ENCODE data around the gene EXOSC2.
"Not testable (repeated sequence)": the region's sequence is repeated elsewhere in the genome, so short reads cannot be mapped to it uniquely, and the experiment has no call there.

Gene EXOSC2

DNA sequence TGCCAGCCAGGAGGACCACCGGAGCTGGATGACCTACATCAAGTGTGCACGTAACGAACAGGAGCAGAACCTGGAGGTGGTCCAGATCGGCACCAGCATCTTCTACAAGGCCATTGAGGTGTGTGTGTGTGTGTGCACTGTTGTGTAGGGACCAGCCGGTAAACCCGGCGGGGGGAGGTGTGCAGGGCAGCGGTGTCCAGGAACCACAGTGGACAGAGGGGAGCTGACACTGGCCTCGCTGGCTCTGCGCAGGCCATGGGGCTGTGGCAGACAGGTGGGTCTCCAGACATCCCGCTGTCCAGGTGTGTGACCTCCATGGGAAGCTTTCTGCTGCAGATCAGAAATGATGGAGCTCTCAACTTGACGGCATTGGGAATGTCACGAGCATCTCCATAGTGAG lies 25.4 kb upstream of the EXOSC2 start:
- no peak for DNase-seq (ENCODE audit: low spot score)

DNA sequence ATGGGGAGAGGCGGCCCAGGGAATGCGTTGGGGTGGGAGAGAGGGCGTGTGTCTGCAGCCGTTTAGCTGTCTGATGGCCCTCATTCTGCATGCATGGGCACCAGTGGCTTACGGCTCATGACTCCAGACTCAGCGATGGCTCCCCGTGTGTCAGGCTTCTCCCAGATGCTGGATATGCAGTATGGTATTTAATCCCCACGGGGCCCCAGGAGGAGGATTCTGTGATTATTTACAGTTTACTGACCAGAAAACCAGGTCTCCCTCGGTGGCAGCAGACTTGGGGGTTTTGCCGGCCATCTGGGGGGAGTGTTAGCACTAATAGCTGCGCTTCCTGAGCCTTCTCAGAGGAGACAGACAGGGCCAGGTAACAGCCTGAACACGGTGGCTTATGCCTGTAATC lies 24.9 kb upstream of the EXOSC2 start:
- DNase-seq (ENCODE audit: low spot score): no peak

DNA sequence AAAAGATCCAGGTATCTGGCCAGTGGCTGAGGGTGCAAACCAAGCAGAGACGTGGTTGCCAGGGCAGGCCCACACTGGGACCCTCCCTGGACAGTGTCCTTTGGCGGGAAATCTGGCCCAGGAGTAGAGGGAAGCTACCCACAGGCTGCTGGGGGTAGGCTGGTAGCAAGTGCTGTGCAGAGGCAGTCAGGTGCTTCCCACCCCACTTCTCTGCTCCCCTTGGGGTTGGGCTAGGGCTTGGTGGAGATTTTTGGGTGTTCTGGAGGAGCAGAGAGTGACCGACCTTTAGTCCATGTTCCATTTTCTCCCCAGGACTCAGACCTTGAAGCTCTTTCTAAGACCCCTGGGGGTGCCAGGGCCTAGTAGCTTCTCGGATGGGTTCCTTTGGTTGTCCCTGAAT lies 23.6 kb upstream of the EXOSC2 start:
- no peak for DNase-seq (ENCODE audit: low spot score)

DNA sequence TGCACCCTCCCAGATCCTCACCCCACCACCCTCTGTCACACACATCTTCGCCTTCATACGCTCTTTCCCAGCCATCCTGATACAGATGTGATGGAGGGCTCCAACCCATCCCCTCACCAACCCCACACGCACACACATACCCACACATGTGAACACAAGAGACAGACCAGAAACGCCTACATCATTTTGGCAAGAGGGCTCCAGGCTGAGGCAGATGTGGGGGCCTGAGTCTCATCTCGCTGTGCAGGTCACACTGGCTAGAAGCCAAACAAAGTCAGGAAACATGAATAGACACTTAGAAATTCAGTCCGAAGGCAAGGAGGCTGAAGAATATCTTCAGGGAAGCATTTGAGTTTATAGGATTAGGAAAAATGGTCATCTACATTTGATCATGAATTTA lies 22.9 kb upstream of the EXOSC2 start:
- no peak for DNase-seq (ENCODE audit: low spot score)

DNA sequence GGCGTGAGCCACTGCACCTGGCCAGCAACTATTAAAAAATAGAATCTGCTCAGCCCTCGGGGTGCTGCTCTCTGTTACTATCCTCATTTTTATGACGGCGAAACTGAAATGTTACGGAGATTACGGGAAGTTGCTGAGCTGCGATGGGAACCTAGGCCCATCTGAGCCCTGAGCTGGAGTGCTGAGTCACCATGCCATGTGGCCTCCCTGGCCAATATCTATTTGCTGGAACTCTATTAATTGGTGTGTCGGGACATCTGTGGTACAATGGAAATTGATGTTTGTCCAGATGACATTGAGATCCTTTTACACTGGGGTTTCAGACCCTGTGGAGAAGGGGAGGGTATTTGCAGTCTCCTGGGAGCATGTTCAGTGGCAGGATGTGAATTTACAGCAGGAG lies 21.1 kb upstream of the EXOSC2 start:
- DNase-seq (ENCODE audit: low spot score): no peak

DNA sequence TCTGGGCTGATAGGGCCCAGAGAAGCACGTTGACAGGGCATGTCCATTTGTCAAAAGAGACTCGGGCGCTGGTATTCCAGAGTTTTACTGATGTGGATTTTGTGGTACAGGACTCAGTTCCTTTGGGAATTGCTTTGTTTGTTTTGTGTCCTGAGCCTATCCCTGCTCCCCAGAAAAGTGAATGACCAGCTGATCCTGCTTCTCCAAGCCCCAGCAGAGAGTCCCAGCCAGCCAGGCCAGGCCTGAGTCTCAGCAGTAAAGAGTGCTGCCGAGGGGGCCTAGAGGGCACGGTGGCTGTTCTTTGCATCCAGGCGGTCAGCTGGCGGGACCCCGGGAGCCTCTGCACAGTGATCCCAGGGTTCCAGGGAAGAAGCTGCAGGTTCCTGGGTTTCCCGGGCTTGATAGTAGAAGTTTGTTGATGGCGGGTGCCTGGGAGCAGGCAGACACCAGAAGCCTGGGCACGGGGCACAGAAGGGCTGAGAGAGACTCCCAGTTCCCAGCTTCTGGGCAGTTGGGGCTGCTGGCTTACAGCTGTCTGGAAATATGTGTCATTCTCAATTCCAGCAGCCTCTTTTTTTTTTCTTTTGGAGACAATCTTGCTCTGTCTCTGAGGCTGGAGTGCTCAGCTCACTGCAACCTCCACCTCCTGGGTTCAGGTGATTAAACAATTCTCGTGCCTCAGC lies 20.5 kb upstream of the EXOSC2 start:
- DNase-seq (ENCODE audit: low spot score): no peak

DNA sequence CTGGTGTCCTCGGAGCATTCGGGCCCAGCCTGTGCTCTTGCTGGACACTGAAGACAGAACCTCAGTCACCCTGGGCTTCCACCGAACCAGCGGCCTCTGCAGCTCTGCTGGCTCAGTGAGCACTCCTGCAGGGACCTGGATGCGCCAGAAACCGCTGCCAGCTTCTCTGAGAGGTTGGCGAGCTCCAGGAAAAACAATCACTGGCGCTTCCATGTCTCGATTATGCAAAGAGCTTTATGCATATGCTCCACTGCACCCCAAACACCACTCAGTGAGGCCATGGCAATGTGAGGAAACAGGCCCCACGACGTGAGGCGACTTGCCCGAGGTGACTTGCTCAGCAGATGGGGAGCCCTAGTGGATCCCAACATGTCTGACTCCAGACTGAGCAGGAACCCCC lies 18.2 kb upstream of the EXOSC2 start:
- no peak for DNase-seq (ENCODE audit: low spot score)

DNA sequence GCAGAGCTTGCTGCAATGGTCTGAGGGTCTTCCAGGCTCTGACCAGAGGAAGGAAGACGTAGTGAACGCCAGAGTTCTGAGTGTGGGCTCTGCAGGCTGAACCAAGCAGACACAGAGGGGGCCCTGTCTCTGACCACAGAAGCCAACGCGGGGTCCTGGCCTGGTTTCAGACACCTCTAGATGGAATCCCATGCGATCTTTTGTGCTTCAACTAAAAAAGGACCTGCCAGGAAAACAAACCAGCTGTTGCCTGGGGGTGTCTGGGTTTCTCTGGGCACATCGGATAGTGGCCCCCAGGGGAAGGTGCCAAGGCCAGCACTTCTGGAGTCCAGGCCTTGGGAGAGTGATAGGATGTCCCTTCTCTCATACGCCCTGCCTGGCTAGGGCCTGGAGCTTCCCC lies 16.3 kb upstream of the EXOSC2 start:
- DNase-seq (ENCODE audit: low spot score): no peak

DNA sequence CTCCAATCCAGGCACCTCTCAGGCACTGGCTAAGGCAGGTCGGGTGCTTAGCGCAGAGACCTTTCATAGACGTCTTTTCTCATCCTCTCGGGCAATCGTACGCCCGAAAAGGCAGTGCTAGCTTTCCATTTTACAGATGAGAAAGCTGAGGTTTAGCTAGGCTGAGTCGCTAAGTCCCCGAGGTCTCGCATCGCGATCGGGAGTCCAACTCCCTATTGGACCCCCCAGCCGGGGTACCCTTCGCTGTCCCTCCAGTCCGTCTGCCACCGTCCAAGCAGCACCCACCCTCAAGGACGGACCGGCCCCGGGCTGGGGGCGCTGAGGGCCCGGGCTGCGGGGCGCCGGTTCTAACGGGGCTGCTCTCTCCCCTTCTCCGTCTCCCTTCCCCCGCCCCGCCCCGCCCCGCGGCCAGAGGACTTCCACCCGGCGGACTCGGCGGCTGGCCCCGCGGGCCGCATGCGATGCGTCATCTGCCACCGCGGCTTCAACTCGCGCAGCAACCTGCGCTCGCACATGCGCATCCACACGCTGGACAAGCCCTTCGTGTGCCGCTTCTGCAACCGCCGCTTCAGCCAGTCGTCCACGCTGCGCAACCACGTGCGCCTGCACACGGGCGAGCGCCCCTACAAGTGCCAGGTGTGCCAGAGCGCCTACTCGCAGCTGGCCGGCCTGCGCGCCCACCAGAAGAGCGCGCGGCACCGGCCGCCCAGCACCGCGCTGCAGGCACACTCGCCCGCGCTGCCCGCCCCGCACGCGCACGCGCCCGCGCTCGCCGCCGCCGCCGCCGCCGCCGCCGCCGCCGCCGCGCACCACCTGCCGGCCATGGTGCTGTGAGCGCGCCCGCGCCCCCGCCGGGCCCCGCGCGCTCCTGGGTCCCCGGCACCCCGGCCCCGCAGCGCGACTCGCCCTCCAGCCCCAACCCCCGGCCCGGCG lies 12.5 kb upstream of the EXOSC2 start:
- DNase-seq (ENCODE audit: low spot score): peak; percentile 96

DNA sequence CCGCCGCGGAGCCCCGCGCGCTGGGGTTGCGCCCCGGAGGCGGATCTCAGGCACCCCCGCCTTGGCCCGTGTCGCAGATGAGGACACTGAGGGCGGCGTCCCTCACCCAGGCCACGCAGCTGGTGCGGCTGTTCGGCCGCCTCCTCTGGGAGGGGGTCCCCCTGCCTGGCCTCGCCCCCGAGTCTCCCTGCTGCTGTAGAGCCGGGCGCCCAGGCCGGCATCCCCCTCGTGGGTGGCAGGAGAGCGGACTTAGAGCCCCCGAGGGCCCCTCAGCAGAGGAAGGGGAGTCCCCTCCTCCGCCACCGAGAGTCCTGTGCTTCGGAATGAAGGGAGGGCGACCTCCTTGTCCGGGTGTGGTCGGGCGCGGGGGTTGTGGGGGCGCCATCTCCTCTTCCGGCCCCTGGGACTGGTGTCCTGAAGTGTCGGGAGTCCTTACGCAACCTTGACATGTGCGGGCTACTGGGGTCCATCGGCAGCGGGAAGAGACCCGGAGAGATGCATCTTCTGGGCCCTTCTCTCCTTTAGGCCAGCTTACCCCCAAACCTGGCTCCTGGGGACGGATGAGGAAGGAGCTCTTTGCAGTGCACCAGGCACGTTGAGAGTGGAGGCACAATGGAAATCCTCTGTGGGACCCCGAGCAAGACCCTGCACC lies 11.7 kb upstream of the EXOSC2 start:
- no peak for DNase-seq (ENCODE audit: low spot score)

DNA sequence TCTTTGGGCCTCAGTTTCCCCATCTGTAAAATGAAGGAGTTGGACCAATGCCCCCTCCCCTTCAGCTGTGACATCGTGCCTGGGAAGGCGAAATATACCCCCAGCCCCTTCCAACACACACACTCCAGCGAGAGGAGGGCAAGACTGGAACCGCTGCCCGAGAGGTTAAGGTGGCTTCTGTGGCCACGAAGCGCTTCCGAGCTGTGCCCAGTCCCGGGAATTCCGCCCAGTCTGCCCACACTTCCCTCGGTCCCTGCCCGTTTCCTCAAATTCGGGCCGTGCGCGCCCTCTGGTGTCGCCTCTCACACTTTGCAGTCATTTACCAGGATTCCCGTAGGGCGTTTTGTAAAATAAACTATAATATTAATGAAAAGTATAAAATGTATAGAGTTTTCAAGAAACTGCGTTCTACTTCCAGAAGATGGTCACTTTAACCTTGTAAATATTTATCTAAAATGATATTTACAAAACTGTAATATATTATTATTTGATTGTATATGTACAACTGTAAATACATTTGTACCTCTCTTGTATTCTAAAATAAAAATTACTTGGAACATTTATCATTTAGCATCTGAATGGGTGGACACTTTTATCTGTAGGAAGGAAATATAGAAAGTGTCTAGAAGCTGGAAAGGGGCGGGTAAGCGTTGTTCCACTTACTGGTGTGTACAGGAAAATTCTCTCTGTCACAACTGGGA lies 11.0 kb upstream of the EXOSC2 start:
- DNase-seq (ENCODE audit: low spot score): peak; percentile 87

DNA sequence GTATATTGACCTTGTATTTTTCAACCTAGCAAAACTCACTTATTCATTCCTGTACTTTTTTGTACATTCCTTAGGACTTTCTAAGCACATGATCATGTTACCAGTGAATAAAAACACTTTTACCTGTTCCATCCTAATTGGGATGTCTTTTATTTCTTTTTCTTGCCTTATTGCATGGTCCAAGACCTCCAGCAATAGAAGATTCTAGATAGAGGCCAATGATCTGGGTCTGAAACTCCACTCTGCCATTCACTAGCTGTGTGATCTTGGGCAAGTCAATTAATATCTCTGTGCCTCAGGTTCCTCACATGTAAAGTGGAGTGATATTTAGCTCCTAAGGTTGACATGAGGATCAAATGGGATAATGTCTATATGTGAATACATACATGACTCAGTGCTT lies 8.5 kb upstream of the EXOSC2 start:
- no peak for DNase-seq (ENCODE audit: low spot score)

DNA sequence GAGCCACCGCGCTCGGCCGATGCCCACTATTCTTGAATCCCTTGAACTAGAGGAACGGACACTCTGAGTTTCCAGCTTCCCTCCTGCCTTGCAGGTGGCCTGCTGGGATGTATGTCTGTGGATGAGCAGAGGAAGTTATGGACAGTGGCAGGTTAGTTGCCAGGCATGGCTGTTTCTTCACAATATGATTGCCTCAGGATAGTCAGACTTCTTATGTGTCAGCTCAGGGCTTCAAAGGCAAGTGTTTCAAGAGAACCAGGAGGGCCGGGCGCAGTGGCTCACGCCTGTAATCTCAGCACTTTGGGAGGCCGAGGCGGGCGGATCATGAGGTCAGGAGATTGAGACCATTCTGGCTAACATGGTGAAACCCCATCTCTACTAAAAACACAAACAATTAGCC lies 7.6 kb upstream of the EXOSC2 start:
- not testable (repeated sequence) for DNase-seq (ENCODE audit: low spot score)

DNA sequence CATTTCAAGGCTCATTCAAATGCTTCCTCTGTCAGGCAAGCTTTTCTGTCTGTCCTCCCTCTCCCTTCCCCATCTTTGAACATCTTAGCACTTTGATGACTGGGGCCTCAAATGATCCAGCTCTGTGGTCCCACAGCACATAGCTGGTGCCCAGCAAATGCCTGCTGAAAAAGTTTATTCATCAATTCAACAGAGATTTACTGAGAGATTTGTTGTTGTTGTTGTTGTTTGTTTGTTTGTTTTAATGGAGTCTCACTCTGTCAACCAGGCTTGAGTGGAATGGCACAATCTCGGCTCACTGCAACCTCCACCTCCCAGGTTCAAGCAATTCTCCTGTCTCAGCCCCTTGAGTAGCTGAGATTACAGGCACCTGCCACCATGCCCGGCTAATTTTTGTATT lies 6.0 kb upstream of the EXOSC2 start:
- DNase-seq (ENCODE audit: low spot score): no peak

DNA sequence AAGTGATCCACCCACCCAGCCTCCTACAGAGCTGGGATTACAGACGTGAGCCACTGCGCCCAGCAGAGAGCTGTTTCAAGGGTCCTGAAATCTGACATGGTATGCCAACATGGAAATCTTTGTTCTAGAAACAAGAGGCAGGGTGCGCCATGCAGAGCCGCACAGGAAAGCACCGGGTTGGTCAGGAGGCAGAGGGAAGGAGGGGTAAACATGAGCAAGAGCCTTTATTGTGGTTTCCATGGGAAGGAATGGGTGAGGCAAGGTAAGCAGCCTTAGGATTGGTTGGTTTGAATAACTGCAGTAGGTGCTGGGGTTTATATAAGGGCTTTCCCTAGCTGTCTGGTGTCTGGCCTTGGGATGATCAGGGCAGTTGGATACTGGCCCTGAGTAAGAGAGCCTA lies 5.5 kb upstream of the EXOSC2 start:
- DNase-seq (ENCODE audit: low spot score): no peak

DNA sequence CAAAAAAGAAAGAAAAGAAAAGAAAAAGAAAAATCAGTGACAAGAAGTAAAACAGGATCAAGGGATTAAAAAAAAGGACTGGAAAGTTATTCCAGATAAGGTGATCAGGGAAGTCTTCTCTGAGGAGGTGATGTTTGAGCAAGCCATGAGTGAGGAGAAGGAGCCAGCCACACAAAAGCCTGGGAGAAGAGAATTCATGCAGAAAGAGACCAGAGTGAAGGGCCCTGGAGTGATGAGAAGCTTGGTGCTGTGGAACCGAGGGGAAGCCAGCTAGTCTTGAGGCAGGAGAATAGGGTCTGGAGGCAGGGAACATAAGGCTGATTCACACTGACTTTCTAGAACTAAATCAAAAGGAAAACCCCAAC lies 4.0 kb upstream of the EXOSC2 start:
- DNase-seq (ENCODE audit: low spot score): no peak

DNA sequence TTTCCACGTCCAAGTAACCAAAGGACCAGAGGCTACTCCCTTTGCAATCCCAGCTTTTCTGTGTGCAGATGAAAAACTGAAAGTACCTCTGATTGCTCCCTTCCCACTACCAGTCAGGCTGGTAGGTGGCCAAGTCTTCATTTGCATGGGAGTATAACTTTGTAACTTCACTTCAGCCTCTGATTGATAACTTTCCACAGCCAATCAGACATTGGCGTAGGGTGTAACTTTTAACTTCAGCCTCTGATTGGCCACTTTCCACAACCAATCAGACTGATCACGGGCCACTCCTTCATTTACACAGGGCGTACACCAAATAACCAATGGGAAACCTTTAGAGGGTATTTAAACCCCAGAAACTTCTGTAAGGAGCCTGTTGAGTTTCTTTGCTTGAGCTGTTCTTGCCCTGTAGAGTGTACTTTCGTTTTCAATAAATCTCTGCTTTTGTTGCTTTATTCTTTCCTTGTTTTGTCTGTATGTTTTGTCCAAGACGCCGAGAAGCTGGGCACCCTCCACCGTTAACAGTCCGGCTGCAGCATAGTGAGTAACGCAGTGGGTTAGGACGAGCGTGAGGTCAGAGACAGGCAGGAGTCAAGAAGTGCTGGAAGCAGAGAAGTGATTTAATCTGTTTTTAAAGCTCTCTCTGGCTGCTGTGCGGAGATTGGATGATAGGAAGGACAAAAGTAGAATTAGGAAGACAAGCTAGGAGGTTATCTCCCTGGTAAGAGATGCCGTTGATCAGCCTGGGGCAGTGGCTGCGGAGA lies 3.5 kb upstream of the EXOSC2 start:
- peak; percentile 94 for DNase-seq (ENCODE audit: low spot score)

DNA sequence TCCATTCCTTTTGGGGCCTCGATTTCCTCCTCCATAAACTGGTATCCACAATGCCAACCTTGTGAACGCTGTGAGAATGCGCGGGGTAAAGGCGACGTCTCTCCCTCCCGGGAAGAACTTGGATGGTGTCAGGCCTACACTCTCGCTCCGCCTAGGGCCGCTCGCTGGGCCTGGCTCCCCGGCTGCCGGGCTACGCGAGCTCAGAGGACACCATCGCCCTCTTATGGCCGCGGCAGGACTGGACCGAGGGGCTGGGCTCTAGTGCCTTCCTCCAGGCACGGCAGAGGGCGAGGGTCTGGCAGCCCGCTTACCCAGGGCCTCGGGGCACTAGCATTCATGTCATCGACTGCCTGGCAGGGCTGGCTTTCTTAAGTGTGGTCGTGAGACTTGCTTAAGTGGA lies 1.3 kb upstream of the EXOSC2 start:
- DNase-seq (ENCODE audit: low spot score): no peak

DNA sequence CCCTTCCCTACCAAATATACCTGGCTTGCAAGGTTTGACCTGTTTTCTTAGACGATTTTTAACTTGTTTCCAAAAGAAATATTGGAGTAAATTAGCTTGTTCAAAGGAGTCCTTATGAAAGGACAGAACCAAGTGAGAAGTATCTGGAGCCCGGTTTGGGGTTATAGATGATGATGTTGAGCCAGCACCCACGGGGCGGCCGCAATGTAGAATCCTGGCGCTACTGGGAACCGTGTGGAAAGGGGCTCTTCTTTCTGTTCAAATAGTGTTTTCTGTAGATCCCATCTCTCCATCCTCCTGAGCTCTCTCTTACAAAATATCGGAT lies 517 bp upstream of the EXOSC2 start:
- DNase-seq (ENCODE audit: low spot score): no peak

DNA sequence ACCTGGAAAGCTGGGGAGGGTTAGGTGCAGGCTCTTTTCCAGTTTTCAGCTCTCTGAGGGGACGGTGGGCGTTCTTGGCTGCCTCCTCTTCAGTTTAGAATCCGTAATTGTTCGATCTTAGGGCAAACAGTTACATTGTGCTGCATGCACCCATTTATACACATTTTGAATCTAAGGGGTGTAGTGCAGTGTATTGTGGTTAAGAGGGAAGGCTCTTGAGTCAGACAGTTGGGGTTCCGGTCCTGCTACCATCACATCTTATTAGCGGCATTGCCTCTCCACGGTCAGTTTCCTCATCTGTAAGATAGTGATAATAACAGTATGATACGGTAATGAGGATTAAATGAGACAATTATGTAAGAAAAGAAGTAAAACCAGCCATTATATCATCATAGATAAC lies 625 bp downstream of the EXOSC2 start:
- no peak for DNase-seq (ENCODE audit: low spot score)

DNA sequence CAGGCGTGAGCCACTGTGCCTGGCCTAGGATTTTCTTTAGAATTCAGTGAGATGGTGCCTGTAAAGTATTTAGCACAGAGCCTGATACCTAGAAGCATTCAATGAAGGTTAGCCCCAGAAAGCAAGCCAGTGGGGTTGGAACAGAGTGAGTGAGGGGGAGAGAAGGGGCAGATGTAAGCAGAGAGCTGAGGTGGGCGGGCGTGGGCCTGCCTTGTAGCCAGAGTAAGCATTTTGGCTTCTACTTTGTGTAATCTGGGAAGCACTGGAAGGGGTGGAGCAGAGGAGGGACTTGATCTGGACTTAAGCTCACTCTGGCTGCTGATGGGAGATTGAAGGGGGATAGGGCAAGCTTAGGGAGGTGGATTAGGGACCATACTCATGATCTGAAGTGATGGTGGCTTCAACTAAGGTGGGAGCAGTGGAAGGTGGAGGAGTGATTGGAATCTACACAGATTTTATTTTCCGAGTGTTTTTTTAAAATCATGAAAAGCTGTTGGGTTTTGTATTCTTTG lies 2.6 kb downstream of the EXOSC2 start:
- DNase-seq (ENCODE audit: low spot score): no peak

DNA sequence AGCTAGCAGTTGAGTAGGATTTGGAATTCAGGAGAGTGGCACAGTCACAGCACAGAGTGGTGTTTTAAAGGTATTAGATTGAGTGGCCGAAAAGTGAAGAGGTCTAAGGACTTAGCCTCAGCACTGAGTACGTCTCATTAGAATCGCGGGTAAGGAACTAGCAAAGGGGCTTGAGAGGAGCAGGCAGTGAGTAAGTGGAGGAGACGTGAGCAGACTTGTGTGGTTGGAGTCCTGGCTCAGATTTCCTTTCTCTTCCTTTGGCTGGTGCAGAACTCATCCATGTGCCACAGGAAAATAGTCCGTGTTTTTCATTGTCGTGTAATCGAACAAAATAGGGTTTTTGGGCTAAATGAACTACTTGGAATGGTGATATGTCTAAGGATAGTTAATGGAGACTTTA lies 3.4 kb downstream of the EXOSC2 start:
- no peak for DNase-seq (ENCODE audit: low spot score)
